ENCODE data around the gene ASB10.

Gene ASB10

GRCh38 chr7:151166629-151167196 lies 20.3 kb downstream of the ASB10 start:
- no peak for DNase-seq (ENCODE audit: low spot score)

DNA sequence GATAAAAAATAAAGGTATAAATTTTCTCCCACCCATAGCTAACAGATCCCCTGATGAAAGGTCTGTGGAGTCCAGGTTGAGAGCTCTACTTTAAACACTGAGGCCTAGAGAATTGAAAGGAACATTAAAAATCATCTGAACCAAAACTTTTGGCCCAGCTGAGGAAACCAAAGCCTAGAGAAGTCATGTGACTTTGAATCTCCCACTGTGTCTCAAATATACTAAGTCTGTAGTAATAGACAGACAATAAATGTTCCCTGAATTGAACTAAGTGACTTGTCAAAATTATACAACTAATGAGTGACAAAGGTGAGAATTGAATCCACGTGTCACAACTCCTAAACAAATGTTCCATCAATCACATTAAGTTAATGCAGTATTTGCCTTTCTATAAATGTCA lies 25.3 kb downstream of the ASB10 start:
- no peak for DNase-seq (ENCODE audit: low spot score)

GRCh38 chr7:151157645-151158329 lies 29.3 kb downstream of the ASB10 start:
- DNase-seq (ENCODE audit: low spot score): no peak

GRCh38 chr7:151152643-151153513 lies 34.2 kb downstream of the ASB10 start:
- no peak for DNase-seq (ENCODE audit: low spot score)

- no peak for DNase-seq (ENCODE audit: low spot score)
Observed at GRCh38 chr7:151150388-151150787, 36.7 kb downstream of the ASB10 start.

GRCh38 chr7:151148319-151149259 lies 38.5 kb downstream of the ASB10 start:
- no peak for DNase-seq (ENCODE audit: low spot score)

DNA sequence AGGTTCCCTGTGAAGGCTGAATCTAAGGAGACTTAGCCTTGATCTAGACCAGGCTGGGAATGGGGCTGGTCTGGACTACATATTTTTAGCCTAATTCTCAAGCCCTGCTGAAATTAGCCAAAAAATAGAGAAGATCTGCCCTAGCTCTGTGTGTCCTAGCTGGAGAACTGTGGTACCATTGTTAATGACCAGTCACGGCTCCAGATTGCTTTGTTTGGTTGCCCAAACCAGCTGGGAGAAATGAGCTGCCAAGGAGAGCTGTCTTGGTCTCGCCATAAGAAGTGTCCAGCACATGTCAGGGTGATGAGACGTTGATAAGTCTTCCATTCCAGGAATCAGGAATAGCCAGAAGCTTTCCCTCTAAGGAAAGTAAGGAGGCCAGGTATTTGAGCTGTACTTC lies 40.3 kb downstream of the ASB10 start:
- DNase-seq (ENCODE audit: low spot score): no peak

- DNase-seq (ENCODE audit: low spot score): no peak
Observed at GRCh38 chr7:151144387-151144786, 42.7 kb downstream of the ASB10 start.

GRCh38 chr7:151143261-151144015 lies 43.6 kb downstream of the ASB10 start:
- no peak for DNase-seq (ENCODE audit: low spot score)

- no peak for DNase-seq (ENCODE audit: low spot score)
Observed at GRCh38 chr7:151142686-151143040, 44.4 kb downstream of the ASB10 start.

- no peak for DNase-seq (ENCODE audit: low spot score)
Observed at GRCh38 chr7:151141855-151142685, 45.0 kb downstream of the ASB10 start.

GRCh38 chr7:151141311-151141854 lies 45.7 kb downstream of the ASB10 start:
- no peak for DNase-seq (ENCODE audit: low spot score)

DNA sequence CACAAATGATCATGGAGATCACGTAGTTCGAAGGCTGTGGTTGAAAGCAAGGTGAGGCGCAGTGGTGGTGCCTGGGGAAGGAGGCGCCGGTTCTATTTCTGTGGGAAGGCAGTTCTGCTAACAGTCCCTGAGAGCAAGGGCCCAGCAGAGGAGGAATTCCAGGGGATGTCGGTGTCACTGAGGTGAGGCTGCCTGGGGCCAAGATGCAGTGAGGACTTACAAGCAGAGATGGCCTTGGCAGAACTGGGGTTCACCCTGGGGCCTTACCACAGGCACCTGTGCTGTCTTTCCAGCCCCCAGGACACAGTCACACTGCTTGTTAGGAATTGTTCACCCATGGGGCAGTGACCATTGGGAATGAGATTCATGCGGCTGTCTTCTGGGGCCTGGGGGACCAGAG lies 46.2 kb downstream of the ASB10 start:
- DNase-seq (ENCODE audit: low spot score): no peak

DNA sequence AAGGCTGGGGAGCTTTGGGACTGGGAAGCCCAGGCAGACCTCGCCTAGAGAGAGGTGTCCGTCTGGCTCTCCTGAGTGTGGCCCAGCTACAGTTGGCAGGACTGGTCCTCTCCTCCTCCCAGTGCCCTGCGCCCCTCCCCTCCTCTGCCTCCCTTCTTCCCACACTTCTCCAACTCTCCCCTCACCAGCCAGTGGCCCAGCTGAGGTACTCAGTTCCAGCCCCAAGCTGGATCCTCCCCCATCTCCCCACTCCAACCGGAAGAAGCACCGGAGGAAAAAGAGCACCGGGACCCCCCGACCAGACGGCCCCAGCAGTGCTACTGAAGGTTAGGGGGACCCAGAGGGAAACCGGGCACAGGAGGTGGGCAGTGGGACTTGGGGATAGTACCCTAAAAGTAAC lies 47.3 kb downstream of the ASB10 start:
- no peak for DNase-seq (ENCODE audit: low spot score)

DNA sequence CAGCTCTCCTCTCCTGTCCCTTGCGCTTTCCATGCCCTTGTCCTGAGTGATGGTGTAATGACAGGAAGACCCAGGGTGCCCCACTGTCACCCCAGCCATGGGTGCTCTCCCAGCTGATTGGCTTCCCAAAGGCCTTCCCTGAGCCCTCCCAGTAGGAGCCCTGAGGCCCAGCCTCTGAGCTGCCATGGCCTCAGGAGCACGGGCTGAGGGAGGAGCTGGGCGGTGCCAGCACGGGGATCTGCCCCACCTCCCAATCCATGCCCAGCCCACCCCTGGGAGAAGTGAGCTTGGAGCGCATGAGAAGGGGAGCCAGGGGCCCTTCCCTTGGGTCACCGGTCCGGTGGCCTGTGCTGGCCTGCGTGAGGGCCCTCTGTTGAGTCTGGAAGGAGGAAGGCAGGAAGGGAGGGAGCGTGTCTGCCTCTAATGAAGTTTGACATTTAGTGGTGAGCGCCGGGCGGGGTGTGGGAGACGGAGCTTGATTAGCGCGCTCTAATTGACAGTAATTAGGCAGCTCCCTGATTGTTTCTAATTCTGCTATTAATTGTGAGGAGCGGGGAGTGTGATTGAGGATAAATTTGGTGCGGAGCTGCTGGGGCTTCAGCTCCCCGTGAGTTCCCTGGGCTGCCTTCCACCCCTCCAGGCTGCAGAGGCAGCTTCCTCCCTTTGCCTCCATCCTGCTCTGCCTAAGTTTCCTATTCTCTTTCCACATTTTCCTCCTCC lies 47.8 kb downstream of the ASB10 start:
- no peak for DNase-seq (ENCODE audit: low spot score)

- DNase-seq (ENCODE audit: low spot score): no peak
Observed at GRCh38 chr7:151138153-151138851, 48.7 kb downstream of the ASB10 start.

- DNase-seq (ENCODE audit: low spot score): no peak
Observed at GRCh38 chr7:151137791-151138152, 49.3 kb downstream of the ASB10 start.

DNA sequence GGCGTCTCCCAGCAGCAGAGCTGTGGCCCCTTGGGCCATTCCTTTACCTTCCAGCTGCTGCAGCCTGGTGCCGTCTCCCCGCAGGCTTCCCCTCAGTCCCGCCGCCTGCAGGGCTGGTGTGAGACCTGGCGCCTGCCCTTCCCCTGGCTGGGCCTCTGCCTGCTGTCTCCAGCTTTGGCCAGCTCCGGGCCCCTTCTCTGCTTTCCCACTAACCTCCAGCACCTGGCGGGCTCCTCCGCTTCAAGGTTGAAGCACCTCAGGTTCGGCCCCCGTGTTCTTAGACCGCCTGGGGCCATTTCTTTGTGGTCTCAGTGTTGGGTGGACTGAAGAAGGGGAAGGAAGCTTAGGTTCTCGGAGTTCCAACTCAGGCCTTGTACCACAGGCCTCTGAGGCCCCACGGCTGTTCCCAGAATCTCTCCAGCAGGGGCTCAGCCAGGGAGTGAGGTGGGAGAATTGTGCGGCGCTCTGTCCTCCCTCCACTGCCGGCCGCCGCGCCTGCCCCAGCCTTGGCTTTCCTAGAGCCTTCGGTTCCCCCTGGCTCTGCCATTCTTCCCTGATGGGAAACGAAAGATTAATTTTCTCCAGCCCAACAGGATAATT lies 49.9 kb downstream of the ASB10 start:
- no peak for DNase-seq (ENCODE audit: low spot score)

Measured in SK-N-DZ (cell line).